ENCODE data around the gene ONECUT3. TPM values are rescaled to one million over a fixed set of nuclear protein-coding genes. Genes with fewer than 3 reads are reported as not detected.

Gene ONECUT3
- total and polyA plus RNA-seq, 9 of the 15 experiments (the other 6 are each of a cell fraction or from before 2014, with no cell fraction given) = not detected

GRCh38 chr19:1766800-1767352 lies 13.6 kb downstream of the ONECUT3 start (continued):
- TF ChIP-seq CREB5 (CRISPR knock-in tag; IDR thresholded peaks at IDR 0.05) = no peak
- TF ChIP-seq GTF2E2 (tag; IDR thresholded peaks at IDR 0.05) = no peak
- TF ChIP-seq ZNF395 (CRISPR knock-in tag; IDR thresholded peaks at IDR 0.05) = 0 out of 2 replicates have a peak, but pooled peaks have one; percentile 7
- no peak for TF ChIP-seq NRF1 (conservative IDR thresholded peaks at IDR 0.05 in 1 of 2, IDR thresholded peaks at IDR 0.05 in 1 of 2)
- TF ChIP-seq DMBX1 (CRISPR knock-in tag; IDR thresholded peaks at IDR 0.05; ENCODE audit: borderline replicate concordance) = no peak
- 0 out of 2 replicates have a peak, but pooled peaks have one; percentile 4 for TF ChIP-seq ERF (CRISPR knock-in tag; IDR thresholded peaks at IDR 0.05)
- TF ChIP-seq GABPA (tag; conservative IDR thresholded peaks at IDR 0.05; ENCODE audit: low read depth) = peak; percentile 68; the same call in 1 of the 2 replicates
- TF ChIP-seq MEF2D (tag; conservative IDR thresholded peaks at IDR 0.05; ENCODE audit: low read depth) = no peak
- TF ChIP-seq ZNF740 (CRISPR knock-in tag; IDR thresholded peaks at IDR 0.05) = peak; percentile 7; the same call in 1 of the 2 replicates
- TF ChIP-seq ZNF740 (tag; IDR thresholded peaks at IDR 0.05) = no peak
- no peak for TF ChIP-seq MTA2 (IDR thresholded peaks at IDR 0.05; ENCODE audit: low read depth)
- no peak for TF ChIP-seq TAF1 (IDR thresholded peaks at IDR 0.05; ENCODE audit: control insufficient read depth, extremely low read depth, insufficient read depth, low read length, severe bottlenecking)
